Neural cell (in vitro differentiated cells): ENCODE measurements around the gene HOXA10. TPM values are rescaled to one million over a fixed set of nuclear protein-coding genes. Genes with fewer than 3 reads are reported as not detected.

Source experiments
- H2AFZ ChIP-seq: fragments of 200-600, 300-800 bp; sonication (generic), shearing (Covaris generic); 2 replicates; pipeline ENCODE4 v1.6.0; 2014; ENCODE audit warnings: low read depth, mild to moderate bottlenecking, antibody characterized with exemption, low read length, moderate library complexity
- H3F3A ChIP-seq: fragments of 200-600 bp; shearing (Covaris generic); 2 replicates; pipeline ENCODE4 v1.6.1; 2016; ENCODE audit warnings: mild to moderate bottlenecking, moderate library complexity, mixed read lengths, antibody characterized with exemption, low read length; ENCODE audit not compliant: insufficient read depth, poor library complexity, severe bottlenecking
- H3K27ac ChIP-seq: fragments of 200-600, 300-800 bp; sonication (generic), shearing (Covaris generic); 2 replicates; pipeline ENCODE4 v1.5.1; 2014; ENCODE audit warnings: mild to moderate bottlenecking, low read length, moderate library complexity
- H3K27me3 ChIP-seq: fragments of 300-800, 200-600 bp; sonication (generic), shearing (Covaris generic); 2 replicates; pipeline ENCODE4 v1.6.0; 2014; ENCODE audit warnings: mild to moderate bottlenecking, low read depth, low read length, moderate library complexity; ENCODE audit not compliant: insufficient read depth
- H3K36me3 ChIP-seq: fragments of 300-800, 200-600 bp; sonication (generic), shearing (Covaris generic); 2 replicates; pipeline ENCODE4 v1.5.1; 2014; ENCODE audit warnings: mild to moderate bottlenecking, antibody characterized with exemption, low read length, moderate library complexity; ENCODE audit not compliant: insufficient read depth
- H3K4me2 ChIP-seq: fragments of 300-800, 200-600 bp; sonication (generic), shearing (Covaris generic); 2 replicates; pipeline ENCODE4 v1.6.0; 2014; ENCODE audit warnings: mild to moderate bottlenecking, low read length
- H3K4me3 ChIP-seq: fragments of 300-800, 200-600 bp; sonication (generic), shearing (Covaris generic); 2 replicates; pipeline ENCODE4 v1.5.1; 2014; ENCODE audit warnings: mild to moderate bottlenecking, low read length, moderate library complexity
- H3K79me2 ChIP-seq: fragments of 200-600 bp; shearing (Covaris generic); replicated peaks from 2 replicates; pipeline ENCODE4 v1.6.0; 2014; ENCODE audit warnings: mild to moderate bottlenecking, low read length, moderate library complexity; ENCODE audit not compliant: insufficient read depth
- H3K9ac ChIP-seq: fragments of 300-800, 200-600 bp; sonication (generic), shearing (Covaris generic); 2 replicates; pipeline ENCODE4 v1.6.1; 2016; ENCODE audit warnings: mild to moderate bottlenecking, low read length, mixed read lengths
- H3K9me2 ChIP-seq: fragments of 200-600 bp; shearing (Covaris generic); 2 replicates; pipeline ENCODE4 v1.6.1; 2016; ENCODE audit warnings: mild to moderate bottlenecking, low read length, mixed read lengths; ENCODE audit not compliant: insufficient read depth
- H3K9me3 ChIP-seq: fragments of 200-600, 300-800 bp; sonication (generic), shearing (Covaris generic); 2 replicates; pipeline ENCODE4 v1.6.1; 2016; ENCODE audit warnings: mild to moderate bottlenecking, mixed run types, low read length, moderate library complexity, mixed read lengths
- H4K20me1 ChIP-seq: fragments of 200-600 bp; shearing (Covaris generic); 2 replicates; pipeline ENCODE4 v1.6.1; 2016; ENCODE audit warnings: mild to moderate bottlenecking, mixed run types; ENCODE audit not compliant: insufficient read depth
- EP300 ChIP-seq: fragments of 450-650 bp; conservative IDR thresholded peaks from 2 replicates; pipeline ENCODE4 v1.6.1; 2014; ENCODE audit warnings: antibody characterized with exemption, mild to moderate bottlenecking, moderate library complexity; ENCODE audit not compliant: poor library complexity, severe bottlenecking
- EZH2 ChIP-seq: fragments of 200-600, 300-800 bp; shearing (Covaris generic), sonication (generic); IDR thresholded peaks from 2 replicates; pipeline ENCODE4 v1.6.1; 2014; ENCODE audit warnings: antibody characterized with exemption, low read length, borderline replicate concordance, mild to moderate bottlenecking; ENCODE audit not compliant: insufficient read depth, poor library complexity, severe bottlenecking
- MXI1 ChIP-seq: fragments of 450-650 bp; conservative IDR thresholded peaks from 2 replicates; pipeline ENCODE4 v1.6.1; 2014; ENCODE audit warnings: antibody characterized with exemption, mild to moderate bottlenecking; ENCODE audit not compliant: poor library complexity, severe bottlenecking
- POLR2AphosphoS5 ChIP-seq: IDR thresholded peaks from 2 replicates; pipeline ENCODE4 v1.6.1; 2012
- RAD21 ChIP-seq: fragments of 450-650 bp; conservative IDR thresholded peaks from 2 replicates; pipeline ENCODE4 v1.6.1; 2014; ENCODE audit warnings: antibody characterized with exemption, mild to moderate bottlenecking, moderate library complexity
- SMC3 ChIP-seq: fragments of 450-650 bp; conservative IDR thresholded peaks from 2 replicates; pipeline ENCODE4 v1.6.1; 2014; ENCODE audit warnings: antibody characterized with exemption, mild to moderate bottlenecking, moderate library complexity; ENCODE audit not compliant: poor library complexity
- TAF1 ChIP-seq: IDR thresholded peaks from 2 replicates; pipeline ENCODE4 v1.6.1; 2012; ENCODE audit warnings: low read depth
- polyA plus RNA-seq: library from polyadenylated mRNA; depleted of rRNA; stranded (reverse); fragments of >200 nt; gene quantifications from 2 replicates; pipeline ENCODE4 v1.2.3, GENCODE V29; 2014
- TF ChIP-seq, protein P1 (sequence below): IDR thresholded peaks from 2 replicates; pipeline ENCODE4 v1.6.1; 2012; ENCODE audit warnings: borderline replicate concordance
- TF ChIP-seq, protein P2 (sequence below): fragments of 450-650 bp; IDR thresholded peaks from 2 replicates; pipeline ENCODE4 v1.5.1; 2014; ENCODE audit warnings: antibody characterized with exemption, mild to moderate bottlenecking, moderate library complexity; ENCODE audit not compliant: poor library complexity, severe bottlenecking

Gene HOXA10
- polyA plus RNA-seq, 1 donor from 2014 or later: not detected

DNA sequence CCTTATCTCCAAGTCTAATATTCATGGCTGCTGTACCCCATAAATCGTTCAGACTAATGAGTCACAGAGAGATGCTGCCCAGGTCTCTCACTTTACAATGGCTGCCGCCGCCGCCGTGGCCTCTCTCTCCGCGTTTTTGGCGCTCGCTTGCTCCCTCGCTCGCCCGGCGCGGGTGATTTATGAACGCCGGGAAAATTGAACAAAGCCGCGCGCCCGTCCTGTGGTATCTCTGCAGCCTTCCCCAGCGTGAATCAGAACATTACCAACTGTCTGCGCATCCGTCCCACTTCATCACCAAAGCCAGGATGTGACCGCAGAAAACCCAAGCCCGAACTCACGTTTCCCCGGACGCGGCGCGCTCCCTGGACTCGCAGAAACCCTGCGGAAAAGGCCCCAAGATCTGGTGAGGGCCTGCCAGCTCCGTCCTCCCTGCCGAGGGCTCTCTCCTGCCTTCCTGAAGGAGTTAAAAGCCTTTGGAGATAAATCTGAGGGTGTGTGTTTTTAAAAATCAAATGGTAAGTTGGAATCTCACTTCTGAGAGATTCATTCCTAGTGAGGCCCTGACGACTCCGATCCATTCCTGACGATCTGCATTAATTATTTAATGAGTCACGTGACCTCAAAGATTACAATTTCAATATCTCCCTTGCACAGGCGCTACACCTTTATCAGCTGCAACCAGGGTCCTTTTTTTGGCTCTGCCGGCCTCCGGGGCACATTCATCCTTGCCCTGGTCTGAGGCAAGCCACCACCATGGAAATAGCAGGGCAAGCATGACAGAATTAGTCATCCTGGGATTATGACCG, 49.8 kb downstream of the HOXA10 start:
- H3K4me2 ChIP-seq: no peak overlapping the region
- no peak overlapping the region for H3K9ac ChIP-seq
- H3K27me3 ChIP-seq: peaks cover 100% of the 10 kb centered on the region

DNA sequence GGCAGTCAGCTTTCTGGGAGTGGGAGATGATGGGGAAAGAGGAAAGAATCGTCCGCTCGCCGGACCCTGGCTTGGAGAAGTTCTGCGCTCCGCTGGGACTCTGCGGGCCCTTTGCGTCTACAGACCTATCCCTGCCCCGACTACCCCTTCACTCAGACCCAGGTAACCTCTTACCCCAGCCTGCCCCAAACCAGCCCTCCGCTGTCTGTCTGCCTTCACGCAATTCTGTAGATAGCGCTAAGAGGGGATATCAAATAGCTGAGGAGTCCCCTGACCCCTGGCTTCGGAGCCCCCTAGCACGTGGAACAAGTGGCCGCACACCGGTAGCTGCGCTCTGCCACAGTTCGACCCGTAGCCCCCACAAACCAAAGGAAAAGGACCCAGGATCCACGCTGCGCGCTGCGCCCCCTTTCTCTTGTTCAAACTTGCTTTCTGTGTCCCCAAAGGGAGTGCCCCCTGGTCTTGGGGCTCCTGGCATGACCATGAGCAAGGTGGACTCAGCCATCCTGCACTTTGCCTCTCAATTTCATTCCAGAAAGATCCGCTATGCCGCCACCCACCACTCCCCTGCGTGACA, 50.6 kb downstream of the HOXA10 start:
- Histone ChIP-seq H3K27ac (no peak overlapping the region), H3K79me2 (no peaks in the 10 kb centered on the region), H3K36me3 (no peaks in the 10 kb centered on the region), H3K9me2 (no peaks in the 10 kb centered on the region), H3K9me3 (peaks cover 7% of the 10 kb centered on the region), H3F3A (no peaks in the 10 kb centered on the region), H4K20me1 (no peaks in the 10 kb centered on the region), H2AFZ (no peak overlapping the region), H3K9ac (no peak overlapping the region), H3K4me2 (no peak overlapping the region), H3K27me3 (peaks cover 100% of the 10 kb centered on the region), H3K4me3 (no peak overlapping the region)
- TF ChIP-seq, protein P1, sequence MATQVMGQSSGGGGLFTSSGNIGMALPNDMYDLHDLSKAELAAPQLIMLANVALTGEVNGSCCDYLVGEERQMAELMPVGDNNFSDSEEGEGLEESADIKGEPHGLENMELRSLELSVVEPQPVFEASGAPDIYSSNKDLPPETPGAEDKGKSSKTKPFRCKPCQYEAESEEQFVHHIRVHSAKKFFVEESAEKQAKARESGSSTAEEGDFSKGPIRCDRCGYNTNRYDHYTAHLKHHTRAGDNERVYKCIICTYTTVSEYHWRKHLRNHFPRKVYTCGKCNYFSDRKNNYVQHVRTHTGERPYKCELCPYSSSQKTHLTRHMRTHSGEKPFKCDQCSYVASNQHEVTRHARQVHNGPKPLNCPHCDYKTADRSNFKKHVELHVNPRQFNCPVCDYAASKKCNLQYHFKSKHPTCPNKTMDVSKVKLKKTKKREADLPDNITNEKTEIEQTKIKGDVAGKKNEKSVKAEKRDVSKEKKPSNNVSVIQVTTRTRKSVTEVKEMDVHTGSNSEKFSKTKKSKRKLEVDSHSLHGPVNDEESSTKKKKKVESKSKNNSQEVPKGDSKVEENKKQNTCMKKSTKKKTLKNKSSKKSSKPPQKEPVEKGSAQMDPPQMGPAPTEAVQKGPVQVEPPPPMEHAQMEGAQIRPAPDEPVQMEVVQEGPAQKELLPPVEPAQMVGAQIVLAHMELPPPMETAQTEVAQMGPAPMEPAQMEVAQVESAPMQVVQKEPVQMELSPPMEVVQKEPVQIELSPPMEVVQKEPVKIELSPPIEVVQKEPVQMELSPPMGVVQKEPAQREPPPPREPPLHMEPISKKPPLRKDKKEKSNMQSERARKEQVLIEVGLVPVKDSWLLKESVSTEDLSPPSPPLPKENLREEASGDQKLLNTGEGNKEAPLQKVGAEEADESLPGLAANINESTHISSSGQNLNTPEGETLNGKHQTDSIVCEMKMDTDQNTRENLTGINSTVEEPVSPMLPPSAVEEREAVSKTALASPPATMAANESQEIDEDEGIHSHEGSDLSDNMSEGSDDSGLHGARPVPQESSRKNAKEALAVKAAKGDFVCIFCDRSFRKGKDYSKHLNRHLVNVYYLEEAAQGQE: no peak

More for the DNA sequence above, 49.8 kb downstream of the HOXA10 start:
- Histone ChIP-seq H3K9me3 (peaks cover 13% of the 10 kb centered on the region), H3K9me2 (no peaks in the 10 kb centered on the region), H3K36me3 (no peaks in the 10 kb centered on the region), H3K27ac (no peak overlapping the region), H3F3A (no peaks in the 10 kb centered on the region), H4K20me1 (no peaks in the 10 kb centered on the region), H3K4me3 (no peak overlapping the region), H2AFZ (no peak overlapping the region), H3K79me2 (no peaks in the 10 kb centered on the region)
- no peak for TF ChIP-seq RAD21
- TF ChIP-seq EZH2: peak; percentile 42

DNA sequence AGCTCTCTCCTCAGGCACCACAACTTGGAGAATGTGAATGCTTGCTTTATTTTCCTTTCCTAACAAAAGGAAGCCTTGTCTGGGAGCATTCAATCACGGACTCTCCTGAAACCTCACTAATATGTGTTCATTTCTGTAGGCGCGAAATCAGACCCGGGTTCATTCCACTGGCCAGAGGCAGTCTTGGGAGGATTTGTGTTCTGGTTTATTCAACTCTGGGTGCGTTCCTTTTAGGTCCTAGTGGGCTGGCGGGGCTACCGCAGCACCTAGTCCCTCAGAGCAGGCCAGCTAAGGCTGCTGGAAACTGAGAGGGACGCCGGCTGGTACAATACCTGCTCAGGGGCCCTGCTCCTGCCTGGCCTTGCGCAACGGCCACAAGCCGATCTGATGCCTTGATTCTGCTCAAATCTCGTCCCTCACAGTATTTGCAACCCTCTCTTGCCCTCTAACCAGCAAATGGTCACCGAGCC, 51.1 kb downstream of the HOXA10 start:
- Histone ChIP-seq H3K4me3 (no peak overlapping the region), H3F3A (no peaks in the 10 kb centered on the region), H2AFZ (no peak overlapping the region), H3K9me3 (peaks cover 7% of the 10 kb centered on the region), H3K4me2 (no peak overlapping the region), H3K27me3 (peaks cover 100% of the 10 kb centered on the region), H3K9ac (no peak overlapping the region), H4K20me1 (no peaks in the 10 kb centered on the region), H3K79me2 (no peaks in the 10 kb centered on the region), H3K27ac (no peak overlapping the region), H3K36me3 (no peaks in the 10 kb centered on the region), H3K9me2 (no peaks in the 10 kb centered on the region)
- TF ChIP-seq EP300 (no peak), RAD21 (no peak), POLR2AphosphoS5 (no peak), MXI1 (no peak), EZH2 (no peak), TAF1 (no peak), SMC3 (no peak)
- TF ChIP-seq, protein P1: no peak
- TF ChIP-seq, protein P2, sequence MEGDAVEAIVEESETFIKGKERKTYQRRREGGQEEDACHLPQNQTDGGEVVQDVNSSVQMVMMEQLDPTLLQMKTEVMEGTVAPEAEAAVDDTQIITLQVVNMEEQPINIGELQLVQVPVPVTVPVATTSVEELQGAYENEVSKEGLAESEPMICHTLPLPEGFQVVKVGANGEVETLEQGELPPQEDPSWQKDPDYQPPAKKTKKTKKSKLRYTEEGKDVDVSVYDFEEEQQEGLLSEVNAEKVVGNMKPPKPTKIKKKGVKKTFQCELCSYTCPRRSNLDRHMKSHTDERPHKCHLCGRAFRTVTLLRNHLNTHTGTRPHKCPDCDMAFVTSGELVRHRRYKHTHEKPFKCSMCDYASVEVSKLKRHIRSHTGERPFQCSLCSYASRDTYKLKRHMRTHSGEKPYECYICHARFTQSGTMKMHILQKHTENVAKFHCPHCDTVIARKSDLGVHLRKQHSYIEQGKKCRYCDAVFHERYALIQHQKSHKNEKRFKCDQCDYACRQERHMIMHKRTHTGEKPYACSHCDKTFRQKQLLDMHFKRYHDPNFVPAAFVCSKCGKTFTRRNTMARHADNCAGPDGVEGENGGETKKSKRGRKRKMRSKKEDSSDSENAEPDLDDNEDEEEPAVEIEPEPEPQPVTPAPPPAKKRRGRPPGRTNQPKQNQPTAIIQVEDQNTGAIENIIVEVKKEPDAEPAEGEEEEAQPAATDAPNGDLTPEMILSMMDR: no peak
